K562 (cell line): Measurements from ENCODE around the gene TRPC1. TPM values are rescaled to one million over a fixed set of nuclear protein-coding genes. Genes with fewer than 3 reads are reported as not detected.

Experiments used
- DPF2 ChIP-seq: fragments of 450-650 bp; IDR thresholded peaks from 2 replicates; pipeline ENCODE4 v1.6.1; 2016
- EP400 ChIP-seq: fragments of 450-650 bp; IDR thresholded peaks from 2 replicates; pipeline ENCODE4 v1.6.1; 2017; ENCODE audit warnings: antibody characterized with exemption, mild to moderate bottlenecking, moderate library complexity
- GATAD2B ChIP-seq: fragments of 450-650 bp; IDR thresholded peaks from 2 replicates; pipeline ENCODE4 v1.6.1; 2017; ENCODE audit warnings: mild to moderate bottlenecking, borderline replicate concordance
- NR0B1 ChIP-seq: fragments of 450-650 bp; IDR thresholded peaks from one replicate; pipeline ENCODE4 v1.6.1; 2018; ENCODE audit warnings: mild to moderate bottlenecking, moderate library complexity; ENCODE audit not compliant: partially characterized antibody
- REST ChIP-seq, 2 experiments: fragments of 450-650 bp; formaldehyde crosslinking in 1 of 2; IDR thresholded peaks; 2 replicates each; pipeline versions ENCODE4 v1.4.0 to v1.6.1; 2014 to 2020; ENCODE audit warnings: mild to moderate bottlenecking in 2 of 2, borderline replicate concordance in 1 of 2, low read depth in 1 of 2
- SUPT5H ChIP-seq: fragments of 450-650 bp; IDR thresholded peaks from 2 replicates; pipeline ENCODE4 v1.6.1; 2016
- TAF7 ChIP-seq: fragments of 450-650 bp; IDR thresholded peaks from 2 replicates; pipeline ENCODE4 v1.6.1; 2016; ENCODE audit warnings: missing genetic modification characterization, missing compliant biosample characterization
- U2AF2 ChIP-seq: fragments of 200-400 bp; formaldehyde crosslinking; optimal IDR thresholded peaks from 2 replicates; pipeline ENCODE3; 2017; ENCODE audit warnings: low read depth, mild to moderate bottlenecking, low read length
- USF2 ChIP-seq: sonication (generic); formaldehyde crosslinking; IDR thresholded peaks from 2 replicates; pipeline ENCODE4 v1.5.0; 2020; ENCODE audit warnings: missing genetic modification reagents
- ZBTB8A ChIP-seq: fragments of 450-650 bp; IDR thresholded peaks from 2 replicates; pipeline ENCODE4 v1.6.1; 2018; ENCODE audit warnings: mild to moderate bottlenecking, moderate library complexity; ENCODE audit not compliant: partially characterized antibody
- polyA plus RNA-seq, 8 experiments: library from polyadenylated mRNA; depleted of rRNA in 4 of 8; stranded (reverse) in 5 of 8; unstranded in 3 of 8; fragments of >200 nt; fragmentation: Nextera tagmentation in 2 of 8; fragmentation: Illumina TruSeq in 1 of 8; extraction: Ambion mirVana in 2 of 8; extraction: Trizol in 1 of 8; gene quantifications; 2 replicates each; pipeline versions ENCODE4 v1.2.1 to v1.2.3, GENCODE V29; 2011 to 2014; ENCODE audit warnings: inconsistent platforms in 1 of 8, missing spikeins in 1 of 8
- total RNA-seq, 7 experiments: library from RNA; depleted of rRNA in 6 of 7; stranded (reverse); fragments of >200 nt in 6 of 7; fragmentation: Illumina TruSeq in 2 of 7; extraction: Trizol in 2 of 7; gene quantifications; 2 replicates each; pipeline versions ENCODE4 v1.2.1 to v1.2.3, GENCODE V29; 2011 to 2021; ENCODE audit warnings: low replicate concordance in 1 of 7
- TF ChIP-seq, protein P1 (sequence below): sonication (generic); formaldehyde crosslinking; IDR thresholded peaks from 2 replicates; pipeline ENCODE4 v1.8.0; 2022; ENCODE audit warnings: mild to moderate bottlenecking, missing genetic modification reagents
- TF ChIP-seq, protein P2 (sequence below): fragments of 150-350 bp; IDR thresholded peaks from 2 replicates; pipeline ENCODE4 v1.6.1; 2014; ENCODE audit warnings: low read depth, mild to moderate bottlenecking, low read length, borderline replicate concordance

Gene TRPC1
- total and polyA plus RNA-seq, 9 of the 15 experiments (the other 6 are each of a cell fraction or from before 2014, with no cell fraction given) = 1.4 to 6.5 (median 3.0) TPM

DNA sequence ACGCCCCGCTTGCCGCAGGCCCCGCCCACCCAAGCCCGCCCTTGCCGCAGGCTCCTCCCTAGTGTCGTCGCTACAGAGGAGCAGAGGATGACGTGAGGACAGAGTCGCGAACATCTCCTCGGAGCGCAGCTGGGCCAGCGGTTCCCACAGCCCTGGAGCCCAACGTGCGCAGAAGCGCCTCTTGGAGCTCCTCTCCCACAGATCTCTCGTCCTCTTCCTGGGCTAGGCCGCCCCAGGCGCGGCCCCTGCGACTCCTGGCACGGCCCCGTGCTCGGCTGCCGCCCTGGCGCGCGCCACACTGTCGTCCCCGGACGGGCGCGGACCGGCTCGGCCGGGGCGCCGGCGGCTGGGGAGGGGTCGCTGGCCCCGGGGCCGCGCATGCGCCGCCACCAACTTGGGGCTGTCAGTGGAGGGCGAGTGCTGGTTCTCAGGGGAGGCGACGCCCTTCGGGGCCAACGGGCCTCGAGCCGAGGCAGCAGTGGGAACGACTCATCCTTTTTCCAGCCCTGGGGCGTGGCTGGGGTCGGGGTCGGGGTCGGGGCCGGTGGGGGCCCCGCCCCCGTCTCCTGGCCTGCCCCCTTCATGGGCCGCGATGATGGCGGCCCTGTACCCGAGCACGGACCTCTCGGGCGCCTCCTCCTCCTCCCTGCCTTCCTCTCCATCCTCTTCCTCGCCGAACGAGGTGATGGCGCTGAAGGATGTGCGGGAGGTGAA lies at the start of gene TRPC1 (continued):
- TF ChIP-seq REST (IDR thresholded peaks at IDR 0.05; ENCODE audit: borderline replicate concordance) (0 out of 2 replicates have a peak, but pooled peaks have one; percentile 13), REST (CRISPR knock-in tag; IDR thresholded peaks at IDR 0.05; ENCODE audit: low read depth) (no peak), NR0B1 (no peak), U2AF2 (no peak), GATAD2B (peak; percentile 76; the same call in 1 of the 2 replicates), TAF7 (tag) (no peak), USF2 (CRISPR knock-in tag) (no peak), EP400 (0 out of 2 replicates have a peak, but pooled peaks have one; percentile 14), ZBTB8A (no peak), SUPT5H (peak; percentile 62), DPF2 (no peak)
- TF ChIP-seq, protein P1, sequence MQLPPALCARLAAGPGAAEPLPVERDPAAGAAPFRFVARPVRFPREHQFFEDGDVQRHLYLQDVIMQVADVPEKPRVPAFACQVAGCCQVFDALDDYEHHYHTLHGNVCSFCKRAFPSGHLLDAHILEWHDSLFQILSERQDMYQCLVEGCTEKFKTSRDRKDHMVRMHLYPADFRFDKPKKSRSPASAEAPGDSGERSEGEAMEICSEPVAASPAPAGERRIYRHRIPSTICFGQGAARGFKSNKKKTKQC (CRISPR knock-in tag) = no peak
- TF ChIP-seq, protein P2, sequence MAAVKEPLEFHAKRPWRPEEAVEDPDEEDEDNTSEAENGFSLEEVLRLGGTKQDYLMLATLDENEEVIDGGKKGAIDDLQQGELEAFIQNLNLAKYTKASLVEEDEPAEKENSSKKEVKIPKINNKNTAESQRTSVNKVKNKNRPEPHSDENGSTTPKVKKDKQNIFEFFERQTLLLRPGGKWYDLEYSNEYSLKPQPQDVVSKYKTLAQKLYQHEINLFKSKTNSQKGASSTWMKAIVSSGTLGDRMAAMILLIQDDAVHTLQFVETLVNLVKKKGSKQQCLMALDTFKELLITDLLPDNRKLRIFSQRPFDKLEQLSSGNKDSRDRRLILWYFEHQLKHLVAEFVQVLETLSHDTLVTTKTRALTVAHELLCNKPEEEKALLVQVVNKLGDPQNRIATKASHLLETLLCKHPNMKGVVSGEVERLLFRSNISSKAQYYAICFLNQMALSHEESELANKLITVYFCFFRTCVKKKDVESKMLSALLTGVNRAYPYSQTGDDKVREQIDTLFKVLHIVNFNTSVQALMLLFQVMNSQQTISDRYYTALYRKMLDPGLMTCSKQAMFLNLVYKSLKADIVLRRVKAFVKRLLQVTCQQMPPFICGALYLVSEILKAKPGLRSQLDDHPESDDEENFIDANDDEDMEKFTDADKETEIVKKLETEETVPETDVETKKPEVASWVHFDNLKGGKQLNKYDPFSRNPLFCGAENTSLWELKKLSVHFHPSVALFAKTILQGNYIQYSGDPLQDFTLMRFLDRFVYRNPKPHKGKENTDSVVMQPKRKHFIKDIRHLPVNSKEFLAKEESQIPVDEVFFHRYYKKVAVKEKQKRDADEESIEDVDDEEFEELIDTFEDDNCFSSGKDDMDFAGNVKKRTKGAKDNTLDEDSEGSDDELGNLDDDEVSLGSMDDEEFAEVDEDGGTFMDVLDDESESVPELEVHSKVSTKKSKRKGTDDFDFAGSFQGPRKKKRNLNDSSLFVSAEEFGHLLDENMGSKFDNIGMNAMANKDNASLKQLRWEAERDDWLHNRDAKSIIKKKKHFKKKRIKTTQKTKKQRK = no peak
